Ovary (tissue), 9 donors: ENCODE data around the gene SSH3. TPM values are rescaled to one million over a fixed set of nuclear protein-coding genes. Genes with fewer than 3 reads are reported as not detected.
A peak's percentile ranks its signal among the peaks of the same experiment; 100 is the strongest.

Source experiments
- DNase-seq, 5 donors: peaks; one replicate each; pipeline ENCODE4 v3.0.0-alpha.2; 2019 to 2020
- H3K27ac ChIP-seq, 2 donors: fragments of 200-600 bp; one replicate each; pipeline versions ENCODE4 v1.5.1 to v1.8.0; 2019 to 2022
- H3K27me3 ChIP-seq: fragments of 200-600 bp; one replicate; pipeline ENCODE4 v1.8.0; 2022
- H3K36me3 ChIP-seq: fragments of 200-600 bp; sonication (generic); one replicate; pipeline ENCODE4 v1.5.1; 2019
- H3K4me1 ChIP-seq: one replicate; pipeline ENCODE4 v1.8.1; 2013; ENCODE audit warnings: mild to moderate bottlenecking, moderate library complexity; ENCODE audit not compliant: insufficient read depth
- H3K4me3 ChIP-seq: fragments of 200-600 bp; sonication (generic); one replicate; pipeline ENCODE4 v1.5.1; 2017
- H3K9me3 ChIP-seq, 2 donors: fragments of 200-600 bp in 1 of 2; sonication (generic) in 1 of 2; one replicate each; pipeline versions ENCODE4 v1.5.1 to v1.8.1; 2013 to 2019; ENCODE audit warnings: mild to moderate bottlenecking in 1 of 2, moderate library complexity in 1 of 2
- EP300 ChIP-seq: sonication (generic); formaldehyde crosslinking; IDR thresholded peaks from one replicate; pipeline ENCODE4 v1.6.1; 2017; ENCODE audit warnings: antibody characterized with exemption
- POLR2A ChIP-seq: fragments of 450-650 bp; IDR thresholded peaks from one replicate; pipeline ENCODE4 v1.6.1; 2017; ENCODE audit warnings: antibody characterized with exemption, mild to moderate bottlenecking, moderate library complexity
- WGBS, 3 donors: extraction: QIAGEN DNeasy Blood & Tissue Kit in 1 of 3; methylation state at CpG; one replicate each; pipeline versions ENCODE4 v1.1.5 to v1.1.7; 2013 to 2017; 5-methylcytosine and 5-hydroxymethylcytosine counted together
- intact Hi-C, 4 donors: fragments of 100-400 bp; cut with DNase I; formaldehyde crosslinking; loops; one replicate each; pipeline versions ENCODE4 v1.11.0 to v1.15.1; 2022 to 2023
- polyA plus RNA-seq, 2 donors: library from polyadenylated mRNA; stranded (reverse); fragments of 200-250 nt in 1 of 2; fragments of 350-450 nt in 1 of 2; fragmentation: Illumina TruSeq in 1 of 2; extraction: RNeasy Lipid Tissue Mini Kit (QIAGEN cat#74804) in 1 of 2; gene quantifications; one replicate each; pipeline ENCODE4 v1.2.3, GENCODE V29; 2013 to 2014
- total RNA-seq, 7 donors: library from RNA; depleted of rRNA in 2 of 7; stranded (reverse); fragments of >200 nt in 2 of 7; fragmentation: NEBNext Ultra II Directional in 3 of 7; extraction: Animal tissue kit (Norgen Biotek cat#: 25700) in 3 of 7; gene quantifications; one replicate each; pipeline versions ENCODE4 v1.1.0 to v1.2.4, GENCODE V29; 2016 to 2023
- TF ChIP-seq, protein P1 (sequence below), 3 donors: fragments of 450-650 bp in 2 of 3; fragments of 200-600 bp in 1 of 3; IDR thresholded peaks; one replicate each; pipeline versions ENCODE4 v1.5.1 to v1.8.0; 2016 to 2022; ENCODE audit warnings: antibody characterized with exemption in 3 of 3, mild to moderate bottlenecking in 1 of 3
- donor health status: DM: no; HTN: no; CAD: no; lungs with moderate emphysema.
- donor health status: DM: no; HTN: no; CAD: no.
- donor health status: Bipolar disorder and iron deficiency.
- donor health status: DM: yes; HTN: yes; CAD: no.
- donor health status: DM: no; HTN: no; CAD: no.
- donor health status: DM: yes; HTN: yes; CAD: no.

Gene SSH3
- total and polyA plus RNA-seq, 9 donors, result 18.1 to 69.9 (median 43.9) TPM

DNA sequence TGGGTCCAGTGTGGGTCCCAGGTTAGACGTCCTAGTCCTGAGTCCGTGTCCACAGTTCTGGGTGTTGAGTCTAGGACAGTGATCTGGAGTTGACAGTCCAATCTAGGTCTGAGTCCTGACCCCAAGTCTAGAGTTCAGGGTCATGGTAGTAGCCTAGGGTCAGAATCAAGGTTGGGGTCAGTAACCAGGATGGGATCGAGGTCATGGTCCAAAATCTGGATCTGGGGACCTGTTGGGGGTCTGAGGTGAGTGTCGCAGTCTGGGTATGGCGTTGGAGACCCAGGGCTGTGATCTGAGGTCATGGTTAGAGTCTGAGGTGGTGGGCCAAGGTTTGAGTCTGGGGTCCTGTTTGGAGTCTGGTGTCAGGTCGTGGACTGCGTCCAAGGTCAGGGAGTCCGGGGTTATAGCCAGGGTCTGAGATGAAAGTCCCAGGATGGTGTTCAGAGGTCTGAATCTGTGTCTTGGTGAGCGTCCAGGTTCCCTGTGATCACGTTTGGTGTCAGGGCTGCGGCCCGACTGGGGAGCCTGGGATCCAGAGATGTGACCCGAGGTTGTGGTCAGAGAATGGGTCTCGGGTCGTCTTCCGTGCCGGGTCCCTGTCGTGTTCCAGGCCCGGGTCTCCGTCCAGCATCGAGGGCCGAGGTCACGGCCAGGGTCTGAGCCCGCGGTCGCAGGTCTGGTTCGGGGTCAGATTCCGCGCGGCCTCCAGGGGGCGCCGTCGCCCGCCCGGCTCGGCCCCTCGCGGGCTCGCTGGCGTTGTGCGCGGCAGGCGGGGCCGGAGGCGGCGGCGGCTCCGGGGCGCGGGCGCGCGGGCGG lies 37.5 kb upstream of the SSH3 start:
- intact Hi-C loops, result loop anchor here (1.0 to 5.0 kb wide), 3 partner anchors 51 kb away; no protein-coding TSS in a partner anchor
- Histone ChIP-seq H3K4me1 (peaks cover 25% of the 10 kb centered on the region), H3K27ac (peak overlapping the region; percentile 67 to 72), H3K4me3 (peak overlapping the region; percentile 16), H3K27me3 (no peaks in the 10 kb centered on the region), H3K9me3 (no peaks in the 10 kb centered on the region), H3K36me3 (no peaks in the 10 kb centered on the region)
- 9 to 10% (median 9%) methylated on average over 48 to 54 of the region's 54 CpGs for WGBS, 3 donors
- peak; percentile 70 to 90 (median 82) for DNase-seq
- TF ChIP-seq, protein P1, sequence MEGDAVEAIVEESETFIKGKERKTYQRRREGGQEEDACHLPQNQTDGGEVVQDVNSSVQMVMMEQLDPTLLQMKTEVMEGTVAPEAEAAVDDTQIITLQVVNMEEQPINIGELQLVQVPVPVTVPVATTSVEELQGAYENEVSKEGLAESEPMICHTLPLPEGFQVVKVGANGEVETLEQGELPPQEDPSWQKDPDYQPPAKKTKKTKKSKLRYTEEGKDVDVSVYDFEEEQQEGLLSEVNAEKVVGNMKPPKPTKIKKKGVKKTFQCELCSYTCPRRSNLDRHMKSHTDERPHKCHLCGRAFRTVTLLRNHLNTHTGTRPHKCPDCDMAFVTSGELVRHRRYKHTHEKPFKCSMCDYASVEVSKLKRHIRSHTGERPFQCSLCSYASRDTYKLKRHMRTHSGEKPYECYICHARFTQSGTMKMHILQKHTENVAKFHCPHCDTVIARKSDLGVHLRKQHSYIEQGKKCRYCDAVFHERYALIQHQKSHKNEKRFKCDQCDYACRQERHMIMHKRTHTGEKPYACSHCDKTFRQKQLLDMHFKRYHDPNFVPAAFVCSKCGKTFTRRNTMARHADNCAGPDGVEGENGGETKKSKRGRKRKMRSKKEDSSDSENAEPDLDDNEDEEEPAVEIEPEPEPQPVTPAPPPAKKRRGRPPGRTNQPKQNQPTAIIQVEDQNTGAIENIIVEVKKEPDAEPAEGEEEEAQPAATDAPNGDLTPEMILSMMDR (IDR thresholded peaks at IDR 0.05), result peak; percentile 59 to 93 (median 91)
- TF ChIP-seq POLR2A, result no peak

DNA sequence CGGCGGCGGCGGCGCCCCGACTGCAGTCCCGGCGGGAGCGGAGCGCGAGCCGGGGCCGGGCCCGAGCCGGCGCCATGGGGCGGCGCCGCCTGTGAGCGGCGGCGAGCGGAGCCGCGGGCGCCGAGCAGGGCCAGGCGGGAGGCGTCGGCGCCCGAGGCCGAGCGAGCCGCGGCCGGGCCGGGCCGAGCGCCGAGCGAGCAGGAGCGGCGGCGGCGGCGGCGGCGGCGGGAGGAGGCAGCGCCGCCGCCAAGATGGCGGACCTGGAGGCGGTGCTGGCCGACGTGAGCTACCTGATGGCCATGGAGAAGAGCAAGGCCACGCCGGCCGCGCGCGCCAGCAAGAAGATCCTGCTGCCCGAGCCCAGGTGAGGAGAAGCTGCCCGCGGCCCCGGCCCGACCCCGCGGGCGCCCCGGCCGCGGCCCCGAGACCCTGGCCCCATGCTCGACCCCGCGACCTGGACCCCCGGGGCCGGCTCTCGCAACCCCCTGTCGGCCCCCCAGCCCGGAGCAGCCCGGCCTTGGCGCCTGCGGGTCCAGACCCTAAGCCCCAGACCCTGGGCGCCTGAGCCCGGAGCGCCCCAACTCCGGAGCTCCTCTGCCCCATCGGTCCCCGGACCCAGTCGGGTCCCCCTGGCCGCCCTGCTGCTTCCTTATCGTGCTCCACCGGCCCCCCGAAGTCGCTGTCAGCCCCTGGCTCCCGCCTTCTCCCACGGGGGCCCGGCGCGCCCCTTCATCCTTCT lies 36.7 kb upstream of the SSH3 start, which contains the start of gene GRK2:
GRK2 (plus strand) TSS at position 25 of the 739 bp plus-strand sequence; CDS start at position 252, 227 bp downstream.
- Histone ChIP-seq H3K36me3 (no peaks in the 10 kb centered on the region), H3K9me3 (no peaks in the 10 kb centered on the region), H3K4me1 (peaks cover 27% of the 10 kb centered on the region), H3K27me3 (no peaks in the 10 kb centered on the region), H3K27ac (peak within 1 kb of the TSS; percentile 79 to 94), H3K4me3 (peak within 1 kb of the TSS; percentile 89)
- intact Hi-C loops, result loop anchor here (1.0 to 5.0 kb wide), 3 partner anchors 50 to 51 kb away; no protein-coding TSS in a partner anchor
- WGBS, 3 donors, result 0 to 1% (median 1%) methylated on average over 14 to 103 of the region's 103 CpGs
- peak; percentile 30 to 73 (median 58) for DNase-seq
- TF ChIP-seq, protein P1 (IDR thresholded peaks at IDR 0.05), result no peak

DNA sequence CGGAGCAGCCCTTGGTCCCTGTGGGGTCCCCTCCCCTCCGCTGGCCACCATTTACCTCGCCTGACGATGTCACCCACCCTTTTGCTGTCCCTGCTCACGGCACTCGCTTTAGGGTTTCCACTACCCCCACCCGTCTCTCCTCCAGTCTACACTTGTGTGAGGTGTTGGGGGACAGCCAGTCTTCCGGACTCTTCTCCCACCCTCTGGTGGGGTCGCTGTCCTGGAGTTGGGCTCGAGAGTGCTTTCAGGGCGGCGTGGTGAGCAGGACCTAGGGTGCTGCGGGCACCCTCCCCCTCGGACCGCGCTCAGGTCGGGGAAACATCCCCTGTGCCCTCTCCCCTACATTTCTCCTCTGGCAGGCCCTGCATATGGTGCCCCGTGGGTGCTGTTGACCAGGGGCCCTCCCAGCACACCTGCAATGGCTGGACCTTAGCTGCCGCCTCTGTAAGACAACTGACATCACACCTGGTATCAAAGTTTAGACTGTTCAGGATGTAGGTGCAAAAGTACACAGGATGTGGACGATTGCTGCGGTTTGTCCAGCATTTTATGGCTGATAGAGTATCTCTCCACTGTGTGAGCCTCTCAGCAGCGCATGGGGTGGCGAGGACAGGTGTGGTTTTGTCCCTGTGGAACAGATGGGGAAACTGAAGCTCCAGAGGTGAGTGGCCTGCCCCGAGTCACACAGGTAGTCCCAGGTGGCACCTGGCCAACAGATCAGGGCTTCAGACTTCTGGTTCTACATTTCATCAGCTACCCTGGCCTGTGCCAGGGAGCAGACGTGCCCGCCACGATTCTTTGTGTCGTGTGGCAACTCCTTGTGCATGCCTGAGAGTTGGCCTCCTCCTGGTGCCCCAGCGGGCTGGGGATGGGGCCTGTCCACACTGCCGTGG lies 35.9 kb upstream of the SSH3 start:
- no peaks in the 10 kb centered on the region for H3K27me3 ChIP-seq
- H3K36me3 ChIP-seq, result no peaks in the 10 kb centered on the region
- H3K4me3 ChIP-seq, result peak overlapping the region; percentile 89
- peak overlapping the region; percentile 79 to 94 for H3K27ac ChIP-seq
- DNase-seq, result peak in 4 of 5 donors; percentile 43 to 55 (median 48)
- peaks cover 31% of the 10 kb centered on the region for H3K4me1 ChIP-seq
- H3K9me3 ChIP-seq, result no peaks in the 10 kb centered on the region
- TF ChIP-seq POLR2A, result no peak
- WGBS, 3 donors, result 20 to 26% (median 21%) methylated on average over 29 to 30 of the region's 30 CpGs
- intact Hi-C loops, result loop anchor here in 2 of 4 donors (2.0 to 5.0 kb wide), 2 partner anchors 49 to 50 kb away; no protein-coding TSS in a partner anchor

DNA sequence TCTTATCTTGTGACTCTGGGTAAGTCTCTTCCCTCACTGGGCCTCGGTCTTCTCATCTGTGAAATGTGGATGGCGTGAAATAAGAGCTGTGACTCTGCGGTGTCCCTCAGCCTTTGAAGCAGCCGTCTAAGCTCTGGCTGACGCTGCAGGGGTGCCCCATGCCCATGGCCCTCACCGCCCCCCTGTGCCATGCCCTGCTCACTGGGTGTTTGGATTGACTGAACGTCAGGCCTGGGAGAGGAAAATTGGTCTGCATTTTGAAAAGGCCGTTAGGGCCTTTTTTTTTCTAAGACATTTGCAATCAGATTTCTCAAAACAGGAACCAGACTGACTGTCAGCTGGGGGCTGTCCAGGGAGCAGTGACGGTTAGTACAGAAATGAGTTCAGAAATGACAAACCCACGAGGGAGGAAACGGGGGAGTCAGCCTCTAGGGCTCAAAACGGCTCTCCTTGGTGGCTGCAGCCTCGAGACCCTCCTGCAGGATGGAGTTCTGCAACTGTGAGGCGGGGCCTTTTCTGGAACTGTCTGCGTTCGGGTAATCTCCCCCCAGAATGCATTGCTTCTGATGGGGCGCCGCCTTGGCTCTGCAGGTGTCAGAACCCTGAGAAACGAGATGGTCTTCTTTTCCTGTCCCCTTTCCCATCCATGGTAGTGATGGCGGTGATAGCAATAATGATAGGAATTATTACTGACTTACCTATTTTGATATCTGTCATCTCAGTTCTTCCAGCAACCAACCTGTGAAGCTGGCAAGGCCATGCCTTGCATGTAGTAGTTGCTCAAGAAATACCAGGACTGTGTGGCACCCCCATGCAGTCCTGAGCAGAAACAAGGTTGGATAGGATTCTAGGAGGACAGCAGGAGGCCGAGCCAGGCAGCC lies 35.0 kb upstream of the SSH3 start:
- peaks cover 31% of the 10 kb centered on the region for H3K4me1 ChIP-seq
- no peaks in the 10 kb centered on the region for H3K9me3 ChIP-seq
- intact Hi-C loops, result loop anchor here in 1 of 4 donors (5.0 kb wide), 1 partner anchor 49 kb away; no protein-coding TSS in a partner anchor
- peak in 1 of 5 donors; percentile 21 for DNase-seq
- no peaks in the 10 kb centered on the region for H3K36me3 ChIP-seq
- H3K27ac ChIP-seq, result no peak overlapping the region
- H3K27me3 ChIP-seq, result no peaks in the 10 kb centered on the region
- TF ChIP-seq, protein P1 (IDR thresholded peaks at IDR 0.05), result no peak
- TF ChIP-seq POLR2A, result no peak
- no peak for TF ChIP-seq EP300
- peak overlapping the region; percentile 17 for H3K4me3 ChIP-seq
- WGBS, 3 donors, result 61 to 67% (median 63%) methylated on average over 21 of the region's 21 CpGs
